SK-N-MC (cell line): Measurements from ENCODE around the gene ZNF652.

Experiments used
- EZH2 ChIP-seq: fragments of 200-600 bp; sonication (generic); IDR thresholded peaks from one replicate; pipeline ENCODE4 v1.6.1; 2017; ENCODE audit warnings: antibody characterized with exemption
- POLR2AphosphoS5 ChIP-seq: IDR thresholded peaks from 2 replicates; pipeline ENCODE4 v1.6.1; 2012; ENCODE audit warnings: mild to moderate bottlenecking, low read depth, low read length, borderline replicate concordance

- no peak for TF ChIP-seq EZH2
- TF ChIP-seq POLR2AphosphoS5 = no peak
These were observed 40.7 kb upstream of the ZNF652 start for GRCh38 chr17:49402706-49403105.
